ENCODE data around the gene TRMU. TPM values are rescaled to one million over a fixed set of nuclear protein-coding genes. Genes with fewer than 3 reads are reported as not detected.

Gene TRMU
- total and polyA plus RNA-seq, 2 of the 4 experiments (the other 2 are of a cell fraction), result 19.0 to 36.4 TPM

DNA sequence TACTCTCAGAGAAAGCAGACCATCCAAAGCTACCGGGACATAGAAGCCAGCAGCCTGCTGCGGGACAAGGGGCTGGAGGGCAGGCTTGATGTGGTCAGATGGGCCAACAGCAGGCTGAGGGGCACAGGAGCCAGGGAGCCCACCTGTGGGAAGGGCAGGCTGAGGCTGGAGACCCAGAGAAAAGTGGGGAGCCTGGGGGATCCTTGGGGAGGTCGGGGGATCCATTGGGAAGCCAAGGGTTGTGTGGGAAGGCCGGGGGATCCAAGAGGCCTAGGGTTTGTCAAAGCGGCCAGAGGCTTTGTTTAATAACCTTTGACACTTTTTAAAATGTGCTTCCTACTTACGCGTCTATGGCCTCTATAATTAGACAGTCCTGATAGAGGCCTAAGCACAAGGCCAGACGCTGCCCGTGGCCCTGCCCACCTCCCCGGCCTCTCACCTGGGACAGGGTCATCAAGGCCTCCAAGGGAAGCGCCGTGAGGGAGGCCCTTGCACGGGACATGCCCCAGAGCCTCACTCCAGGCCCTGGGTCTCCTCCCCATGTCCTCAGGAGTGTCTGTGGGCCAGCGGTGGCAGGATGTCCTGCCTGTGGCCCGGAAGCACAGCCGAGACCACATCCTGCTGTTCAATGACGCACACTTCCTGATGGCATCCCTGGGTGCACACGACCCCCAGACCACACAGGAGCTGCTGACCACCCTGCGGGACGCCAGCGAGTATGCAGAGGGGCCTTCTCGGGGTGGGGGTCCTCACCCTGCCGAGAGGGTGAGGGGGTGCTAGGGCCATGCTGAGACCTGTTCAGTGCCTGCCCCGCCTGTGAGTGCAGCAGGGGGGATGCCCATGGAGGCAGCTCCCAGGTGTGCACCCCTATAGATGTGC, 47.4 kb upstream of the TRMU start:
- Histone ChIP-seq H3K4me2 (ENCODE audit: low read depth, low read length) (no peak overlapping the region), H3K14ac (replicated peaks; ENCODE audit: low read depth, low read length) (no peak overlapping the region), H2BK120ac (ENCODE audit: low read depth, low read length) (no peak overlapping the region), H2AK5ac (ENCODE audit: low read depth, low read length) (no peak overlapping the region), H3K4ac (ENCODE audit: low read depth, low read length) (no peak overlapping the region), H2BK20ac (ENCODE audit: low read depth, low read length) (no peak overlapping the region), H3K4me3 (ENCODE audit: insufficient read depth, low read depth, low read length) (no peak overlapping the region), H2AK9ac (replicated peaks; ENCODE audit: low read depth, low read length, poor library complexity) (no peak overlapping the region), H2AFZ (replicated peaks; ENCODE audit: low read length, poor library complexity) (no peak overlapping the region), H3K18ac (ENCODE audit: low read depth, low read length) (no peak overlapping the region), H4K5ac (ENCODE audit: low read depth, low read length) (no peak overlapping the region), H4K91ac (ENCODE audit: insufficient read depth, low read depth, low read length) (no peak overlapping the region), H3K27ac (ENCODE audit: insufficient read depth, low read length) (no peak overlapping the region), H3K9me1 (ENCODE audit: insufficient read depth, low read length) (0 out of 2 replicates have a peak, but pooled peaks cover 6% of the 10 kb centered on the region), H2BK15ac (ENCODE audit: low read depth, low read length) (no peak overlapping the region), H3K79me1 (ENCODE audit: low read depth in 1 of 2, low read length in 2 of 2) (no peaks in the 10 kb centered on the region), H3K4me1 (ENCODE audit: control insufficient read depth, insufficient read depth, low read length) (no peaks in the 10 kb centered on the region), H3K27me3 (ENCODE audit: control insufficient read depth, insufficient read depth, low read length) (no peaks in the 10 kb centered on the region), H3K9ac (ENCODE audit: low read depth, low read length) (no peak overlapping the region), H2BK5ac (ENCODE audit: low read depth, low read length, poor library complexity, severe bottlenecking) (no peak overlapping the region), H4K8ac (ENCODE audit: low read depth in 2 of 2, low read length in 2 of 2) (no peak overlapping the region), H3K9me3 (ENCODE audit: control insufficient read depth, insufficient read depth, low read length) (no peaks in the 10 kb centered on the region), H3K56ac (ENCODE audit: extremely low read depth, insufficient read depth, low read length) (no peak overlapping the region), H3K36me3 (ENCODE audit: control insufficient read depth, insufficient read depth, low read length) (peaks cover 60% of the 10 kb centered on the region), H3K23ac (ENCODE audit: low read depth, low read length) (no peak overlapping the region), H4K20me1 (ENCODE audit: insufficient read depth, low read length) (no peaks in the 10 kb centered on the region)
- TF ChIP-seq RFX5 (IDR thresholded peaks at IDR 0.05; ENCODE audit: low read depth, low read length) (no peak), MAZ (IDR thresholded peaks at IDR 0.05; ENCODE audit: borderline replicate concordance, low read depth, low read length) (no peak), MAFK (IDR thresholded peaks at IDR 0.05; ENCODE audit: low read depth, low read length) (no peak), RAD21 (IDR thresholded peaks at IDR 0.05; ENCODE audit: low read length) (no peak), SMC3 (IDR thresholded peaks at IDR 0.05; ENCODE audit: low read depth, low read length) (no peak), POLR2A (IDR thresholded peaks at IDR 0.05; ENCODE audit: low read depth, low read length) (no peak)
- TF ChIP-seq, protein P1, sequence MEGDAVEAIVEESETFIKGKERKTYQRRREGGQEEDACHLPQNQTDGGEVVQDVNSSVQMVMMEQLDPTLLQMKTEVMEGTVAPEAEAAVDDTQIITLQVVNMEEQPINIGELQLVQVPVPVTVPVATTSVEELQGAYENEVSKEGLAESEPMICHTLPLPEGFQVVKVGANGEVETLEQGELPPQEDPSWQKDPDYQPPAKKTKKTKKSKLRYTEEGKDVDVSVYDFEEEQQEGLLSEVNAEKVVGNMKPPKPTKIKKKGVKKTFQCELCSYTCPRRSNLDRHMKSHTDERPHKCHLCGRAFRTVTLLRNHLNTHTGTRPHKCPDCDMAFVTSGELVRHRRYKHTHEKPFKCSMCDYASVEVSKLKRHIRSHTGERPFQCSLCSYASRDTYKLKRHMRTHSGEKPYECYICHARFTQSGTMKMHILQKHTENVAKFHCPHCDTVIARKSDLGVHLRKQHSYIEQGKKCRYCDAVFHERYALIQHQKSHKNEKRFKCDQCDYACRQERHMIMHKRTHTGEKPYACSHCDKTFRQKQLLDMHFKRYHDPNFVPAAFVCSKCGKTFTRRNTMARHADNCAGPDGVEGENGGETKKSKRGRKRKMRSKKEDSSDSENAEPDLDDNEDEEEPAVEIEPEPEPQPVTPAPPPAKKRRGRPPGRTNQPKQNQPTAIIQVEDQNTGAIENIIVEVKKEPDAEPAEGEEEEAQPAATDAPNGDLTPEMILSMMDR (conservative IDR thresholded peaks at IDR 0.05; ENCODE audit: low read depth, low read length), result no peak
- WGBS, 2 experiments (ENCODE audit: extremely low coverage in 2 of 2, insufficient read length in 1 of 2), result 81% methylated on average over 9 of the region's 24 CpGs; no CpG with 5 or more reads in 1 of the 2 experiments
- no peak for DNase-seq
- intact Hi-C loops (cut with micrococcal nuclease), result no loop called here
- ATAC-seq (ENCODE audit: low read depth), result no peak
- CTCF ChIA-PET, result no interaction called here
- in situ Hi-C loops (cut with MboI; ENCODE audit: low sequenced_read_pairs), result no loop called here
- POLR2A ChIA-PET (ENCODE audit: unreplicated experiment), result no interaction called here
- BruUV-seq (replicated peaks), result no TSS peak
- dilution Hi-C loops (cut with HindIII; ENCODE audit: low sequenced_read_pairs, unreplicated experiment), result no loop called here
